ENCODE measurements around the gene PJA2.
A peak's percentile ranks its signal among the peaks of the same experiment; 100 is the strongest.

DNA sequence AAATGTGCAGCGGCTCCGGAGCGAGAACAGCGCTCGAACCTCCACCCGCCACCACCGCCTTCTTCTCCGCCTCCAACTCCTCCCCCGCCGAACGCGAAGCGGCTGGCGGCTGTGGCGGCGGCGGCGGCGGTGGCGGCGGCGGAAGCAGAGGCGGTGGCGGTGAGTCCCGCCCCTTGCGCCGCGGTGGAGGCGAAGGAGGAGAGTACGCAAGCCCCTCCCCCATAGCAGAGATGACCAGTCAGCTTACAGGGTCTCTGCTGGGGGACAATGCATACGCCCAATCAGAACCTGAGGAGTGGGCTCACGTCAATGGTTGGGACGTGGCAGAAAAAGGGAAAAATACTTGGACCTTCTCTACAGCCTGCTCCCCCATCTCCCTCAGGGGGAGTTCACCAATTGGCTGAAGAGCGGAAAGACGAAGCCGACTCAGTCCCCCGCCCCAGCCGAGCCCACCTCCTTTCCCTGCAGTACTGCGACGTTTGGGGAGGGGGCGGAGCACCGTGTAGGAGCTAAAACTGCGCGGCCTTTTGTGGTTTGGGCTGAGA lies at the start of gene PJA2:
- TF ChIP-seq, protein P1, sequence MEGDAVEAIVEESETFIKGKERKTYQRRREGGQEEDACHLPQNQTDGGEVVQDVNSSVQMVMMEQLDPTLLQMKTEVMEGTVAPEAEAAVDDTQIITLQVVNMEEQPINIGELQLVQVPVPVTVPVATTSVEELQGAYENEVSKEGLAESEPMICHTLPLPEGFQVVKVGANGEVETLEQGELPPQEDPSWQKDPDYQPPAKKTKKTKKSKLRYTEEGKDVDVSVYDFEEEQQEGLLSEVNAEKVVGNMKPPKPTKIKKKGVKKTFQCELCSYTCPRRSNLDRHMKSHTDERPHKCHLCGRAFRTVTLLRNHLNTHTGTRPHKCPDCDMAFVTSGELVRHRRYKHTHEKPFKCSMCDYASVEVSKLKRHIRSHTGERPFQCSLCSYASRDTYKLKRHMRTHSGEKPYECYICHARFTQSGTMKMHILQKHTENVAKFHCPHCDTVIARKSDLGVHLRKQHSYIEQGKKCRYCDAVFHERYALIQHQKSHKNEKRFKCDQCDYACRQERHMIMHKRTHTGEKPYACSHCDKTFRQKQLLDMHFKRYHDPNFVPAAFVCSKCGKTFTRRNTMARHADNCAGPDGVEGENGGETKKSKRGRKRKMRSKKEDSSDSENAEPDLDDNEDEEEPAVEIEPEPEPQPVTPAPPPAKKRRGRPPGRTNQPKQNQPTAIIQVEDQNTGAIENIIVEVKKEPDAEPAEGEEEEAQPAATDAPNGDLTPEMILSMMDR (IDR thresholded peaks at IDR 0.05) = no peak
- TF ChIP-seq POLR2AphosphoS5 (IDR thresholded peaks at IDR 0.05) = peak in 2 of 3 donors; percentile 72 to 76

Data from suprapubic skin (tissue), 3 donors.